Activated CD8-positive, alpha-beta T cell treated with anti-CD3 and anti-CD28 coated beads for 36 hours (primary cell): ENCODE results near the gene LRRC47. TPM values are rescaled to one million over a fixed set of nuclear protein-coding genes. Genes with fewer than 3 reads are reported as not detected.

Experiments used
- ATAC-seq: fragments of 200-7000 bp; cut with Tn5 transposase; one replicate; pipeline ENCODE4 v1.10.0; 2021; ENCODE audit warnings: mild to moderate bottlenecking, moderate library complexity
- CTCF ChIA-PET: fragments of 350-600 bp; sonication (Branson Sonifier 250); formaldehyde crosslinking; loops from one replicate; lab custom pipeline; 2021; ENCODE audit warnings: antibody characterized with exemption; lab: Charles Lee
- POLR2A ChIA-PET: fragments of 350-600 bp; sonication (Branson Sonifier 250); formaldehyde crosslinking; loops from one replicate; lab custom pipeline; 2021; ENCODE audit warnings: antibody characterized with exemption; lab: Charles Lee
- DNase-seq: peaks from one replicate; pipeline ENCODE4 v3.0.0-alpha.2; 2020
- H3K27ac Mint-ChIP-seq: one replicate; pipeline ENCODE4 v1.8.0; 2021; ENCODE audit warnings: mild to moderate bottlenecking, mixed read lengths
- H3K27me3 Mint-ChIP-seq: one replicate; pipeline ENCODE4 v1.8.0; 2021; ENCODE audit warnings: mixed read lengths
- H3K36me3 Mint-ChIP-seq: one replicate; pipeline ENCODE4 v1.8.0; 2021; ENCODE audit warnings: low read depth, mixed read lengths
- H3K4me1 Mint-ChIP-seq: one replicate; pipeline ENCODE4 v1.8.0; 2021; ENCODE audit warnings: low read depth, mixed read lengths
- H3K4me3 Mint-ChIP-seq: one replicate; pipeline ENCODE4 v1.8.0; 2021; ENCODE audit warnings: mild to moderate bottlenecking, moderate library complexity, mixed read lengths
- H3K9me3 Mint-ChIP-seq: one replicate; pipeline ENCODE4 v1.8.0; 2021; ENCODE audit warnings: mixed read lengths
- intact Hi-C: fragments of 100-400 bp; cut with micrococcal nuclease; formaldehyde crosslinking; loops from one replicate; pipeline ENCODE4 v1.10.0; 2022
- total RNA-seq, 2 experiments: library from RNA; stranded (reverse); gene quantifications; one replicate each; pipeline ENCODE4 v1.2.3, GENCODE V29; 2021
- TF ChIP-seq, protein P1 (sequence below): fragments of 200-600 bp; IDR thresholded peaks from one replicate; pipeline ENCODE4 v1.8.0; 2022; ENCODE audit warnings: antibody characterized with exemption, mild to moderate bottlenecking

Gene LRRC47
- total RNA-seq, 2 experiments from 2014 or later = 32.6 to 33.1 TPM

GRCh38 chr1:3741566-3742438 is 54.5 kb downstream of the LRRC47 start:
- Mint-ChIP-seq H3K27me3 (no peaks in the 10 kb centered on the region), H3K27ac (no peak overlapping the region), H3K36me3 (peaks cover 2% of the 10 kb centered on the region), H3K9me3 (no peaks in the 10 kb centered on the region), H3K4me3 (no peak overlapping the region), H3K4me1 (peaks cover 18% of the 10 kb centered on the region)
- TF ChIP-seq, protein P1, sequence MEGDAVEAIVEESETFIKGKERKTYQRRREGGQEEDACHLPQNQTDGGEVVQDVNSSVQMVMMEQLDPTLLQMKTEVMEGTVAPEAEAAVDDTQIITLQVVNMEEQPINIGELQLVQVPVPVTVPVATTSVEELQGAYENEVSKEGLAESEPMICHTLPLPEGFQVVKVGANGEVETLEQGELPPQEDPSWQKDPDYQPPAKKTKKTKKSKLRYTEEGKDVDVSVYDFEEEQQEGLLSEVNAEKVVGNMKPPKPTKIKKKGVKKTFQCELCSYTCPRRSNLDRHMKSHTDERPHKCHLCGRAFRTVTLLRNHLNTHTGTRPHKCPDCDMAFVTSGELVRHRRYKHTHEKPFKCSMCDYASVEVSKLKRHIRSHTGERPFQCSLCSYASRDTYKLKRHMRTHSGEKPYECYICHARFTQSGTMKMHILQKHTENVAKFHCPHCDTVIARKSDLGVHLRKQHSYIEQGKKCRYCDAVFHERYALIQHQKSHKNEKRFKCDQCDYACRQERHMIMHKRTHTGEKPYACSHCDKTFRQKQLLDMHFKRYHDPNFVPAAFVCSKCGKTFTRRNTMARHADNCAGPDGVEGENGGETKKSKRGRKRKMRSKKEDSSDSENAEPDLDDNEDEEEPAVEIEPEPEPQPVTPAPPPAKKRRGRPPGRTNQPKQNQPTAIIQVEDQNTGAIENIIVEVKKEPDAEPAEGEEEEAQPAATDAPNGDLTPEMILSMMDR = no peak
- DNase-seq (no peak), ATAC-seq (no peak)
- ChIA-PET POLR2A (no interaction called here), CTCF (interaction anchor here (1.9 kb wide), 1 partner anchor 17 kb away, joined by 6 read pairs; no protein-coding TSS in a partner anchor)
- intact Hi-C loops = no loop called here

- ChIA-PET POLR2A (no interaction called here), CTCF (no interaction called here)
- Mint-ChIP-seq H3K36me3 (peaks cover 2% of the 10 kb centered on the region), H3K27ac (no peak overlapping the region), H3K27me3 (no peaks in the 10 kb centered on the region), H3K4me3 (no peak overlapping the region), H3K4me1 (peaks cover 12% of the 10 kb centered on the region), H3K9me3 (no peaks in the 10 kb centered on the region)
- intact Hi-C loops = no loop called here
- TF ChIP-seq, protein P1 = no peak
- no peak for ATAC-seq
- DNase-seq = no peak
These were observed 55.5 kb downstream of the LRRC47 start for GRCh38 chr1:3740752-3741151.

DNA sequence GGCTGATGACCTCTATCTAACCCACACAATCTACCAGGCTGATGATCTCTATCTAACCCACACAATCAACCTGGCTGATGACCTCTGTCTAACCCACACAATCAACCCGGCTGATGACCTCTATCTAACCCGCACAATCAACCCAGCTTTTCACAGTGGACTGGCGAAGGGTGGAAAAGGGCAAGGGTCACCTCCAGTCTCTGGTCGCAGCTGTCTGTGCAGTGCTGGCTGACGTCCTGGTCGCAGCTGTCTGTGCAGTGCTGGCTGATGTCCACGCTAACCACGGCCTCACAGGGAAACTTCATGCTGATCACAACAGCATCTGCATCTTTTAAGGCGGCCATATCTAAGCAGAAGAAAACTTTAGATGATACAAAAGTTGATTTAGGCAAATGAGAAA is 56.3 kb downstream of the LRRC47 start:
- DNase-seq (no peak), ATAC-seq (no peak)
- ChIA-PET CTCF (no interaction called here), POLR2A (no interaction called here)
- H3K36me3 Mint-ChIP-seq = peaks cover 2% of the 10 kb centered on the region
- H3K9me3 Mint-ChIP-seq = no peaks in the 10 kb centered on the region
- no peak overlapping the region for H3K27ac Mint-ChIP-seq
- peaks cover 5% of the 10 kb centered on the region for H3K4me1 Mint-ChIP-seq
- TF ChIP-seq, protein P1 = no peak
- no peak overlapping the region for H3K4me3 Mint-ChIP-seq
- intact Hi-C loops = no loop called here
- no peaks in the 10 kb centered on the region for H3K27me3 Mint-ChIP-seq

DNA sequence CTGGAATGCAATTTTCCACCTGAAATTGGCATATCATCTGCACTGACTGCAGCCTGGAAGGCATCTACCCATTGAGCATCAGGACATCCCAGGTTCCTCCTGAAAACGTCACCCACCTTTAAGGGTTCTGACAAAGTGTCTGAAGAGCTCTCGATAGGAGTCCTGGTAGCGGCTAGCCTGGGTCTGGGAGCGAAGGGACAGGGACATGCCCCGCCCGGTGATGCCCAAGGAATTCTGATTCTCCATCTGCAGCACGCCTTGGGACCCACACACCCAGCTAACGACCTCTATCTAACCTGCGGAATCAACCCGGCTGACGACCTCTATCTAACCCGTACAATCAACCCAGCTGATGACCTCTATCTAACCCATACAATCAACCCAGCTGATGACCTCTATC is 57.4 kb downstream of the LRRC47 start:
- Mint-ChIP-seq H3K36me3 (peaks cover 2% of the 10 kb centered on the region), H3K9me3 (no peaks in the 10 kb centered on the region), H3K4me3 (no peak overlapping the region), H3K27me3 (no peaks in the 10 kb centered on the region), H3K4me1 (peaks cover 5% of the 10 kb centered on the region), H3K27ac (no peak overlapping the region)
- POLR2A ChIA-PET = no interaction called here
- CTCF ChIA-PET = interaction anchor here (1.1 kb wide), 1 partner anchor 15 kb away, joined by 3 read pairs; no protein-coding TSS in a partner anchor
- intact Hi-C loops = no loop called here
- DNase-seq (no peak), ATAC-seq (no peak)
- TF ChIP-seq, protein P1 = no peak

GRCh38 chr1:3736708-3737107 is 59.6 kb downstream of the LRRC47 start:
- peaks cover 2% of the 10 kb centered on the region for H3K36me3 Mint-ChIP-seq
- H3K27ac Mint-ChIP-seq = no peak overlapping the region
- no peak for DNase-seq
- H3K4me3 Mint-ChIP-seq = no peak overlapping the region
- ATAC-seq = no peak
- intact Hi-C loops = no loop called here
- TF ChIP-seq, protein P1 = no peak
- ChIA-PET POLR2A (no interaction called here), CTCF (no interaction called here)
- no peaks in the 10 kb centered on the region for H3K27me3 Mint-ChIP-seq
- no peaks in the 10 kb centered on the region for H3K9me3 Mint-ChIP-seq
- no peaks in the 10 kb centered on the region for H3K4me1 Mint-ChIP-seq
